Measurements from ENCODE around the gene GPC1. TPM values are rescaled to one million over a fixed set of nuclear protein-coding genes. Genes with fewer than 3 reads are reported as not detected.
A peak's percentile ranks its signal among the peaks of the same experiment; 100 is the strongest.

Gene GPC1
- total RNA-seq, 1 donor from 2014 or later = 91.4 TPM

DNA sequence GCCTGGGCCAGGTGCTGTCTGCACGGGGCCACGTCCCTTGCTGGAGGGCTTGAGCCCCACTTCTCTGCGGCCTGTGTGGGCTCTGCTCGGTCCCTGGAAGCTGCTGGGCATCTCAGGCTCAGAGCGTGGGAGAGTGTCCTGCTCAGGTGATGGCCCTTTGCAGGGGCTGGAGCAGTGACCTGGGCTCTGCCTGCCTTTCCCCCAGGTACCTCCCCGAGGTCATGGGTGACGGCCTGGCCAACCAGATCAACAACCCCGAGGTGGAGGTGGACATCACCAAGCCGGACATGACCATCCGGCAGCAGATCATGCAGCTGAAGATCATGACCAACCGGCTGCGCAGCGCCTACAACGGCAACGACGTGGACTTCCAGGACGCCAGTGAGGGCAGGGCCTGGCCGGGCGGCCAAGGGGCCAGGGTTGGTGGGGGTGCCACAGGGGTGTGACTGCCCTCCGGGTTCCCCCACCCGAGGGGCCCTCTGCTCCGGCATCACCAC is 29.9 kb downstream of the GPC1 start:
- Mint-ChIP-seq H3K27me3 (no peaks in the 10 kb centered on the region), H3K4me1 (ENCODE audit: low read depth) (peaks cover 2% of the 10 kb centered on the region), H3K4me3 (ENCODE audit: low read depth) (no peak overlapping the region), H3K9me3 (ENCODE audit: low read depth) (no peaks in the 10 kb centered on the region), H3K27ac (no peak overlapping the region), H3K36me3 (ENCODE audit: insufficient read depth) (peaks cover 4% of the 10 kb centered on the region)
- TF ChIP-seq, protein P1, sequence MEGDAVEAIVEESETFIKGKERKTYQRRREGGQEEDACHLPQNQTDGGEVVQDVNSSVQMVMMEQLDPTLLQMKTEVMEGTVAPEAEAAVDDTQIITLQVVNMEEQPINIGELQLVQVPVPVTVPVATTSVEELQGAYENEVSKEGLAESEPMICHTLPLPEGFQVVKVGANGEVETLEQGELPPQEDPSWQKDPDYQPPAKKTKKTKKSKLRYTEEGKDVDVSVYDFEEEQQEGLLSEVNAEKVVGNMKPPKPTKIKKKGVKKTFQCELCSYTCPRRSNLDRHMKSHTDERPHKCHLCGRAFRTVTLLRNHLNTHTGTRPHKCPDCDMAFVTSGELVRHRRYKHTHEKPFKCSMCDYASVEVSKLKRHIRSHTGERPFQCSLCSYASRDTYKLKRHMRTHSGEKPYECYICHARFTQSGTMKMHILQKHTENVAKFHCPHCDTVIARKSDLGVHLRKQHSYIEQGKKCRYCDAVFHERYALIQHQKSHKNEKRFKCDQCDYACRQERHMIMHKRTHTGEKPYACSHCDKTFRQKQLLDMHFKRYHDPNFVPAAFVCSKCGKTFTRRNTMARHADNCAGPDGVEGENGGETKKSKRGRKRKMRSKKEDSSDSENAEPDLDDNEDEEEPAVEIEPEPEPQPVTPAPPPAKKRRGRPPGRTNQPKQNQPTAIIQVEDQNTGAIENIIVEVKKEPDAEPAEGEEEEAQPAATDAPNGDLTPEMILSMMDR (IDR thresholded peaks at IDR 0.05; ENCODE audit: unreplicated experiment) = no peak
- DNase-seq (ENCODE audit: low spot score, unreplicated experiment) = no peak

DNA sequence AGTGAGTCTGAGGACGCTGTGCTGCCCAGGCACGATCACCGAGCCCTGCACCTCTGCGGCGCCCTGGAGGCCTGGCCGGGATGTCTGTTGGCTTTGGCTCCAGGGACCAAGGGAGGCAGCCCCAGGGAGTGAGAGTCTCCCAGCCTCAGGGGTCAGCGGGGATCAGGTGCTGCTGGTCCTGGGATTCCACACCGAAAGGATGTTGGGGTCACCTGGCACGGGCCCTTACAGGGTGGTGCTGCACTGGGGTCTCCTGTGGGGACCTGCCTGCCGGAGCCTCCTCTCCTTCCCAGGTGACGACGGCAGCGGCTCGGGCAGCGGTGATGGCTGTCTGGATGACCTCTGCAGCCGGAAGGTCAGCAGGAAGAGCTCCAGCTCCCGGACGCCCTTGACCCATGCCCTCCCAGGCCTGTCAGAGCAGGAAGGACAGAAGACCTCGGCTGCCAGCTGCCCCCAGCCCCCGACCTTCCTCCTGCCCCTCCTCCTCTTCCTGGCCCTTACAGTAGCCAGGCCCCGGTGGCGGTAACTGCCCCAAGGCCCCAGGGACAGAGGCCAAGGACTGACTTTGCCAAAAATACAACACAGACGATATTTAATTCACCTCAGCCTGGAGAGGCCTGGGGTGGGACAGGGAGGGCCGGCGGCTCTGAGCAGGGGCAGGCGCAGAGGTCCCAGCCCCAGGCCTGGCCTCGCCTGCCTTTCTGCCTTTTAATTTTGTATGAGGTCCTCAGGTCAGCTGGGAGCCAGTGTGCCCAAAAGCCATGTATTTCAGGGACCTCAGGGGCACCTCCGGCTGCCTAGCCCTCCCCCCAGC is 30.5 kb downstream of the GPC1 start:
- no peaks in the 10 kb centered on the region for H3K27me3 Mint-ChIP-seq
- peaks cover 2% of the 10 kb centered on the region for H3K4me1 Mint-ChIP-seq (ENCODE audit: low read depth)
- H3K27ac Mint-ChIP-seq = no peak overlapping the region

GRCh38 chr2:240466579-240467148 is 31.2 kb downstream of the GPC1 start:
- no peaks in the 10 kb centered on the region for H3K27me3 Mint-ChIP-seq
- peaks cover 4% of the 10 kb centered on the region for H3K36me3 Mint-ChIP-seq (ENCODE audit: insufficient read depth)
- TF ChIP-seq, protein P1 (IDR thresholded peaks at IDR 0.05; ENCODE audit: unreplicated experiment) = no peak
- H3K9me3 Mint-ChIP-seq (ENCODE audit: low read depth) = no peaks in the 10 kb centered on the region
- no peak overlapping the region for H3K27ac Mint-ChIP-seq
- H3K4me3 Mint-ChIP-seq (ENCODE audit: low read depth) = no peak overlapping the region
- peak; percentile 8 for DNase-seq (ENCODE audit: low spot score, unreplicated experiment)
- peaks cover 2% of the 10 kb centered on the region for H3K4me1 Mint-ChIP-seq (ENCODE audit: low read depth)

More for the DNA sequence above, 30.5 kb downstream of the GPC1 start:
- TF ChIP-seq, protein P1 (IDR thresholded peaks at IDR 0.05; ENCODE audit: unreplicated experiment) = no peak
- peak; percentile 8 for DNase-seq (ENCODE audit: low spot score, unreplicated experiment)
- Mint-ChIP-seq H3K9me3 (ENCODE audit: low read depth) (no peaks in the 10 kb centered on the region), H3K4me3 (ENCODE audit: low read depth) (no peak overlapping the region), H3K36me3 (ENCODE audit: insufficient read depth) (peaks cover 4% of the 10 kb centered on the region)

- H3K4me3 Mint-ChIP-seq (ENCODE audit: low read depth) = no peak overlapping the region
- peaks cover 2% of the 10 kb centered on the region for H3K4me1 Mint-ChIP-seq (ENCODE audit: low read depth)
- TF ChIP-seq, protein P1 (IDR thresholded peaks at IDR 0.05; ENCODE audit: unreplicated experiment) = no peak
- H3K36me3 Mint-ChIP-seq (ENCODE audit: insufficient read depth) = peaks cover 4% of the 10 kb centered on the region
- H3K27me3 Mint-ChIP-seq = no peaks in the 10 kb centered on the region
- no peaks in the 10 kb centered on the region for H3K9me3 Mint-ChIP-seq (ENCODE audit: low read depth)
- no peak overlapping the region for H3K27ac Mint-ChIP-seq
- DNase-seq (ENCODE audit: low spot score, unreplicated experiment) = peak; percentile 8
Measured at GRCh38 chr2:240467149-240467642, 31.7 kb downstream of the GPC1 start.

DNA sequence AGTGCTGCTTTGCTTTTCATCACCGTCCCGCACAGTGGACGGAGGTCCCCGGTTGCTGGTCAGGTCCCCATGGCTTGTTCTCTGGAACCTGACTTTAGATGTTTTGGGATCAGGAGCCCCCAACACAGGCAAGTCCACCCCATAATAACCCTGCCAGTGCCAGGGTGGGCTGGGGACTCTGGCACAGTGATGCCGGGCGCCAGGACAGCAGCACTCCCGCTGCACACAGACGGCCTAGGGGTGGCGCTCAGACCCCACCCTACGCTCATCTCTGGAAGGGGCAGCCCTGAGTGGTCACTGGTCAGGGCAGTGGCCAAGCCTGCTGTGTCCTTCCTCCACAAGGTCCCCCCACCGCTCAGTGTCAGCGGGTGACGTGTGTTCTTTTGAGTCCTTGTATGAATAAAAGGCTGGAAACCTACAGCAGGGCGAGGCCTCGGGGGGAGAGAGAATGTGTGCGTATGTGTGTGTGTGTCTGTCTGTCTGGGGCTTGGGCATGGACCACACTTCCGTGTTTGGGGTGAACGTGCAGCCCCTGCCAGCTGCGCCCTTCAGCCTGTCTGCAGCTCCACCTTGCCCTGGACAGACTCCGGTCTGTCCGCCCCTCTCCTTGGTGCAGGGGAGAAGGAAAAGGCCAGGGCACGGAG is 32.3 kb downstream of the GPC1 start:
- no peak overlapping the region for H3K27ac Mint-ChIP-seq
- H3K4me3 Mint-ChIP-seq (ENCODE audit: low read depth) = no peak overlapping the region

More for the DNA sequence above, 32.3 kb downstream of the GPC1 start:
- DNase-seq (ENCODE audit: low spot score, unreplicated experiment) = no peak
- H3K36me3 Mint-ChIP-seq (ENCODE audit: insufficient read depth) = peaks cover 1% of the 10 kb centered on the region
- H3K27me3 Mint-ChIP-seq = no peaks in the 10 kb centered on the region
- H3K9me3 Mint-ChIP-seq (ENCODE audit: low read depth) = no peaks in the 10 kb centered on the region
- peaks cover 2% of the 10 kb centered on the region for H3K4me1 Mint-ChIP-seq (ENCODE audit: low read depth)
- TF ChIP-seq, protein P1 (IDR thresholded peaks at IDR 0.05; ENCODE audit: unreplicated experiment) = no peak
